HG03520 (cell line): ENCODE measurements around the gene BST2.

Source experiments
- ATAC-seq: cut with Tn5 transposase; IDR thresholded peaks from one replicate; pipeline ENCODE4 v1.9.1; 2021; ENCODE audit warnings: mild to moderate bottlenecking, moderate library complexity; ENCODE audit not compliant: unreplicated experiment

The BST2 gene

DNA sequence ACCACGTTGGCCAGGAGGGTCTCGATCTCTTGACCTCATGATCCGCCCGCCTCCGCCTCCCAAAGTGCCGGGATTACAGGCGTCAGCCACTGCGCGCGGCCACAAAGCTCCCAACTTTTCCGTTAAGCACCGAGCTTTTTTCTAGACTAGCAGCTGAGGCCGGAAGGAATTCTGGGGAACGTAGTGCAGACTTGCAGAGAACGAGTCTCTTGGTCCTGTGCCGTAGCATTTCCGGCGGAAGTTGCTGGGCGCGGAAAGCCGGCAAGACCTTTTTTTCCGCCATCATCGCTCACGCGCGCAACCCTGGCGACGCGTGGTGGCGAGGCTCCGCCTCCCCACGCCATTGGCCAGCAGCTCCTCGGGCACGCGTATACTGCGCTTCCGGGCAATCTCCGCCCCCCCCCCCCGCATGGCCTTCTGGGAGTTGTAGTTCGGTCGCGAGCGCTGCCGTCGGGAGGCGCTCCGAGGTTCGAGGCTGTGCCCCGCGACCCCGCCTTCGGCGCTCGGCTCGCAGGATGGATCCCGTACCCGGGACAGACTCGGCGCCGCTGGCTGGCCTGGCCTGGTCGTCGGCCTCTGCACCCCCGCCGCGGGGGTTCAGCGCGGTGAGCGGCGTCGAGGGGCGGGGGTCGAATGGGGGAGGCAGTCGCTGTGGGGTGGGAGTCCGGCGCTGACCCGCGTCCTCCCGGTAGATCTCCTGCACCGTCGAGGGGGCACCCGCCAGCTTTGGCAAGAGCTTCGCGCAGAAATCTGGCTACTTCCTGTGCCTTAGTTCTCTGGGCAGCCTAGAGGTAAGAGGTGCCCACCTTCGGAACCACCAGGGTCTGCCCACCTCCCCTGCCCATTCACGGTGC is 14.4 kb upstream of the BST2 start, which contains the start of gene MVB12A:
TSS of gene MVB12A (plus strand) at position 427 of the 854 bp plus-strand sequence. CDS start at position 516, 89 bp downstream.
- ATAC-seq = peak; percentile 83

- ATAC-seq = no peak
Measured at GRCh38 chr19:17419154-17419620, 13.8 kb upstream of the BST2 start.

GRCh38 chr19:17418710-17419109 is 13.3 kb upstream of the BST2 start:
- no peak for ATAC-seq

GRCh38 chr19:17415121-17415520 is 9.7 kb upstream of the BST2 start:
- ATAC-seq = no peak

GRCh38 chr19:17414097-17414496 is 8.7 kb upstream of the BST2 start:
- no peak for ATAC-seq

DNA sequence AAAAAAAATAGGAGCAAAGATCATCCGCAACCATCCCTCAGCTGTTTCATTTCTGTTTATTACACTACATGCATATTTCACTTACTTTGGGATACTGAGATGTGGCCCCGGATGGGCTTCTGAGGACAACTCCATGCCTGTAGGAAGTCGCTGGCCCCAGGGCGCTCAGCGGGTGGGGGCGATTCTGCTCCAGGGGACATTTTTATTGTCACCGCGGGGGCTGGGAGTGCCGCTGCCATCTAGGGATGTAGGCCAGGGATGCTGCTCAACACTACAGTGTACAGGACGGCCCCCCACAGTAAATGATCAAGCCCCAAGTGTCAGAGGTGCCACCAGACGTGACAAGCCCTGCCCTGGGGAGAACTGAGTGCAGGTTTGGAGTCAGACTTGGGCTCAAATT is 6.4 kb upstream of the BST2 start:
- ATAC-seq = no peak

DNA sequence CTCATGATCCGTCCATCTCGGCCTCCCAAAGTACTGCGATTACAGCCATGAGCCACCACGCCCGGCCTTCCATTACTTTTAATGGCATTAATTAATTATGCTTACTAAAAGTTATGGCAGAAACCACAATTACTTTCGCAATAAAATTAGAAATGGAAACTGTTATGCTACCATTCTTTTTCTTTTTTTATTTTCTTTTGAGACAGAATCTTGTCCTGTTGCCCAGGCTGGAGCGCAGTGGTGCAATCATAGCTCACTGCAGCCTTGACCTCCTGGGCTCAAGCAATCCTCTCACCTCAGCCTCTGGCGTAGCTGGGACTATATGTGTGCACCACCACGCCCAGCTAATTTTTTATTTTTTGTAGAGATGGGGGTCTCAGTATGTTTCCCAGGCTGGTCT is 4.6 kb upstream of the BST2 start:
- ATAC-seq = no peak

- no peak for ATAC-seq
Measured at GRCh38 chr19:17406887-17407196, 1.4 kb upstream of the BST2 start.

- no peak for ATAC-seq
Measured at GRCh38 chr19:17406046-17406886, 836 bp upstream of the BST2 start.

- peak; percentile 20 for ATAC-seq
Measured at GRCh38 chr19:17404621-17405249, 695 bp downstream of the BST2 start.

- ATAC-seq = no peak
Measured at GRCh38 chr19:17404015-17404414, 1.4 kb downstream of the BST2 start.

DNA sequence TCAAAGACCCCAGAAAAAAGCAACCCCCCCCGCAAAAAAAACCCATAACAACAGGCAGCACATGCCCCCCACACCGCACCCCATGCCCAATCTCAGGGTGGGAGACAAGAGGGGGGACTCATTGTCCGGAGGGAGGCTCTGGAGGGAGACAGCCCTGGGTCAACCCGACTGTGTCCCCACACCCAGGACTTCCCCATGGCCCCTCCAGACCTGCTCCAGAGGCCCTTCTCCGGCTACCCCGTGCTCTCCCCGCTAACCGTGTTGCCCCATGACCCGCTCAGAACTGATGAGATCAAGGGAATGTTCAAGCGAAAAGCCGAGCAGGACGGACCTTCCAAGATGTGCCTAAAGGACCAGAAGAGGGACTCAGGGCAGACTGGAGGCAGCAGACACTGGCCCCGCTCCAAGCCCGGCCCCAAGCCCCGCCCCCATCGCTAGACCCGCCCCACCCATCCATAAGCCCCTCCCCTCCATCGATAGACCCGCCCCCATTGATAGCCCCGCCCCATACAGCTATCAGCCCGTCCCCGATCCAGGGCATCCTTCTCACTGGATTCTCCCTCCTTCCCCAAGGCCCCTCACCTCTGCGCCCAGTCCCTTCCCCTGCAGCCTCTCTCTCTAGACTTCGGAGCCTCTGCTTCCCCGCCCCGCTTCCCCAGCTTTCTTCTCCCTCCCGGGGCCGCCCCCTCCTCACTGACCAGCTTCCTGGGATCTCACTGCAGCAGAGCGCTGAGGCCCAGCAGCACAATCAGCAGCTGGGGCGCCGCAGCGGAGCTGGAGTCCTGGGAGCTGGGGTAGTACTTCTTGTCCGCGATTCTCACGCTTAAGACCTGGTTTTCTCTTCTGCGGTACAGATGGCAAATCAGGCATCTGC is 2.2 kb downstream of the BST2 start:
- no peak for ATAC-seq

DNA sequence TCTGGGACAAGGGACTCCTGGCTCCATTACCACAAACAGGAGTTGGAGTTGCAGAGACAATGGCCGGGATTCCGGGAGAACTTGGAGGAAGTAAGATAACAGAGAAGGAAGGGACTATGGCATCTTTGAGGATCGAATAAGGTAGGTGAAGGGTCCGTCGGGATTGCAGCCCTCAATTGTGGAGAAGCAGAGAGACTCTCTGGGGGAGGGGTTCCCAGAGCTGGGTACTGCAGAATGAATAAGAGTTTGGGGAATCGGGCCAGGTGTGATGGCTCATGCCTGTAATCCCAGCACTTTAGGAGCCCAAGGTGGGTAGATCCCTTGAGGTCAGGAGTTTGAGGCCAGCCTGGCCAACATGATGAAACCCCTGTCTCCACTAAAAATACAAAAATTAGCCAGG is 3.8 kb downstream of the BST2 start:
- no peak for ATAC-seq

DNA sequence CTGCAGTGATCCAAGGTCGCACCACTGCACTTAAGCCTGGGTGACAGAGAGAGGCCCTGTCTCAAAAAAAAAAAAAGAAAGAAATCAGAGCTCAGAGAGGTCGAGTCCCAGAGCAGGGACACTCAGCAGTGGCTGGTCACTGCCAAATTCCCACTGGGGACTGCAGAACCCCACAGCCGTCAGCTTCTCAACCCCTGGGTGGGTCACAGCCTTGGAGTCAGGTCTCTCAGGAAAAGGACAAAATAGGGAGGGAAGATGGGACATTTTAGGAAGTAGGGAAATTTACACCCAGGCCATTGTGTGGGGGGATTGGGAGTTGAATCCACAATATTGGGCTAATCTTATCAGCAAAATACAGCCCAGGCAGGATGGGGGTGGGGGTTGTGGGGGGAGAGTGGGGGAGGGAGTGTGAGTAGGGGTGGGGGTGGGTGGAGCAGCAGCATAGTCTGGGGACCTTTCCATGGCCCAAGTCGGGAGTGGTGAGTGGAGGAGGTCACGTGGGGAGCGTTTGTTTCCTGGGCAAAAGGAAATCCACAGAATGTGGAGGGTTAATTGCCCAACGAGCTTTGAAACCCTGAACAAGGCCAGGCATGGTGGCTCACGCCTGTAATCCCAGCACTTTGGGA is 6.4 kb downstream of the BST2 start:
- no peak for ATAC-seq

- no peak for ATAC-seq
Measured at GRCh38 chr19:17394891-17395415, 10.5 kb downstream of the BST2 start.

GRCh38 chr19:17393914-17394313 is 11.5 kb downstream of the BST2 start, which contains the start of gene CCDC194:
Gene CCDC194 (minus strand): TSS chr19:17394196. CDS start chr19:17394158, 38 bp downstream.
- ATAC-seq = no peak

- no peak for ATAC-seq
Measured at GRCh38 chr19:17393002-17393401, 12.4 kb downstream of the BST2 start.

GRCh38 chr19:17391371-17392151 is 13.9 kb downstream of the BST2 start:
- no peak for ATAC-seq
